HG03565 (cell line): ENCODE measurements around the gene KAZN.
"Not testable (repeated sequence)": the region's sequence is repeated elsewhere in the genome, so short reads cannot be mapped to it uniquely, and the experiment has no call there.

Experiments
- ATAC-seq: cut with Tn5 transposase; IDR thresholded peaks from one replicate; pipeline ENCODE4 v1.9.1; 2021; ENCODE audit warnings: mild to moderate bottlenecking, moderate library complexity; ENCODE audit not compliant: unreplicated experiment

The KAZN gene

DNA sequence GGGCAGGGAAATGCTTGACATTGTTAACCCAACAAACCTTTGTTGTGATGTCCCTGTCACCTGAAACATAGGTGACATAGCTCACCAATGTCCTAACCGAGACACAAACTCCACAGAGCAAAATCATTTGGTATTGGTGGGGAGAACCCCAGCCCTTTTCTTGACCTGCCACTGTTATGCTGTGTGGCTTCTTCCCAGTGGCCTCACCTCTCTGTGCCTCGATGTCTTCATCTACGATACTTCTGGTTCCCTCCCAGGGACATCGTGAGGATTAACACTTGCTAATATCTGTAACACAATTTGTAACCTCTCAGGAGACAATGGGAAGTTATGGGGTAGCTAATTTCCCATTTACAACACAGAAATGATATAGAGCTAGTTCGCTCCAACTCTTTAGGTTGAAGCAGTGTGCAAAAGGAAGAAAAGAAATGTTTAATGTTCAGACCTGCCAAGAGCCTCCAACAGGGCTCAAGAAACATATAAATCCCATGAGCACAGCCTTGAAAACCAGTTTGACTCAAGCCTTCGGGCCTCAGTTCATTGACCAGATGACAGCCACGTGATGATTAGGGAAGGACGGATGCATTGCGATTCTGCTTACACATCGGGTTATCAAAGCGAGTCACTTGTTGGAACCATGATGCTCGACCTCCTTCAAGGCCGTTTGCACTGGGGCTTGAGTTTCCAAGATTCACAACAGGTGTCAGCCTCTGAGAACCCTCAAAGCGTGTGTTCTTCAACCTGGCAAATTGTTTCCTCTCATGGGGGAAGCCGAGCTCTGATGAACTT lies 517.3 kb downstream of the KAZN start:
- no peak for ATAC-seq

DNA sequence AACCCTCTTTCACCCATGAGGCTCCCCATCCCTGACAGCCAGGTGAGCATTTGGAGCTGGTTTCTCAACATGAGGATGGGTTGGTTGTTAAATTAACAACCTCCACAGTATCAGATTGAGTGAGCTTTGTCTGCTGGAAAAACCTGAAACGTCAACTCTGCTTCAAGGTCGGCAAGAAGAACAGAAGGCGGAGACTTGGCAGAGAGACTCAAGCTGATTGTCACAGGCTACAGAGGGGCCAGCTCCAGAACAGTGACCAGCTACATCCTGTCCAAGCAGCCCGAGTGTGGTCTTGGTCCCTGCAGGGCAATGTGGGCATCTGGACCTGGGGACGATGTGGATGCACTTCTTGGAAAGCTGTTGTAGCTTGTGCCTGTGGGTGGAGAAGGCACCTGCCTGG lies 518.5 kb downstream of the KAZN start:
- no peak for ATAC-seq

DNA sequence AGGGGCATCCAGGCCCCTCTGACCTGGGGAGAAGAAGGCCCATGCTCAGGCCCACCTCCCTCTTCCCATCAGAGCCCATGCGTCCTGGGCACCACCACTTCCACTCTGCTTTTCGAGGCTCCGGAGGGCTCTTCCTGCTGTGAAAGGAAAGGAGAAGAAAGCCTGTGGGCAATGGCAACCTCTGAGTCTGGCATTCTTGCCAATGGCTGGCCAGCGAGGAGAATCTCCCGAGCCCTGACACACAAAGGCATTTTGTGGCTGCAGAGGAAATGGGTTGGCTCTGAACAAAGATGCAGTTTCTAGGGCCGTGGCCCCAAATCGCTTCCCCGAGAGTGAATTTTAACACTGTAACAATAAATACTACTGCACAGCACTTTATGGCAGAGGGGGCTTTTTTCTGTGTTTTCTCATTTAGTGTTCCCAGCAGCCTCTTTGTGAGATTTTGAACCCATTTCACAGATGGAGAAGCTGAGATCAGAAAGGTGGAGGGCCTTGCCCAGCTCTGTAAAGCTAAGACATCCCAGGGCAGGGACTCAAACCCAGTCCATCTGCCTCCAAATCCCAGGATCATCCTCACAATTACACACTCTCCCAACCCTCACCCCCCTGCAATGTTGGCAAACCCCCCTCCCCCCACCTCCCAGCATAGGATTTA lies 519.3 kb downstream of the KAZN start:
- no peak for ATAC-seq

GRCh38 chr1:15118579-15118978 lies 520.1 kb downstream of the KAZN start:
- ATAC-seq = no peak

GRCh38 chr1:15120251-15120945 lies 521.9 kb downstream of the KAZN start:
- no peak for ATAC-seq

DNA sequence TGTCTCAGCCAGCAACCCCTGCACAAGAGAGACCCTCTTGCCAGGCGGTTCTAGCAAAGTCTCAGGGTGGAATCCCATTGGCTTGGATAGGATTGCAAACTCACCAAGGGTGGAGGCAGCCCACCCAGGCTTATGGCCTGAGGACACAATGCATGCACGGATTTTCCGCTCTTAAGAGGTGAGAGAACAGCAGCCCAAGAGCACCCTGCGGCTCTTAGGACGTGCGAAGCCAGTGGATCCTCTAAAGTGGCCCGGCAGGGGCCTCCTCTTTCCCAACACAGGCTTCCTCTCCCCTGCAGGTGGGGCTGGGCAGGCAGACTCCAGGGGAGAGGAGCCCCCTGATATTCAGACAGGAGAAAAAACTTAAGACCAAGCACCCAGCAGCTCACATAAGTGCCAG lies 523.8 kb downstream of the KAZN start:
- no peak for ATAC-seq

DNA sequence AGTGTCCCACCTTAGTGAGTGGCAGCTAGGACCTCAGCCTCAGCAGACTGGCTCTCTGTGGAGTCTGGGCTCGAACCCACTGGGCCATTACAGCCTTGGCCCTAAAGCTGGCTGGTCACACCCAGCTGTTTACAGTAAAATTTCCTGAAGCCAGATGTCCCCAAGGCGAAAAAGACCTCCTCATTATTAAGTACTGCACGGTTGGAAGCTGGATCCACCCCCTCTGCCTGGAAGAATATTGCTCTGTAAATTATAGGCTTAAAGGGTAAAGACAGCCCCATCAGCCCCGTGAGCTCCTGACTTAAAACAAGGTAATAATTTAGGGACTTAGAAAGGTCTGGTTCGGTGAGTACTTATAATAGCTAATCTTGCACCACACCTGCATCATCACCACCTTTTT lies 524.8 kb downstream of the KAZN start:
- ATAC-seq = no peak

DNA sequence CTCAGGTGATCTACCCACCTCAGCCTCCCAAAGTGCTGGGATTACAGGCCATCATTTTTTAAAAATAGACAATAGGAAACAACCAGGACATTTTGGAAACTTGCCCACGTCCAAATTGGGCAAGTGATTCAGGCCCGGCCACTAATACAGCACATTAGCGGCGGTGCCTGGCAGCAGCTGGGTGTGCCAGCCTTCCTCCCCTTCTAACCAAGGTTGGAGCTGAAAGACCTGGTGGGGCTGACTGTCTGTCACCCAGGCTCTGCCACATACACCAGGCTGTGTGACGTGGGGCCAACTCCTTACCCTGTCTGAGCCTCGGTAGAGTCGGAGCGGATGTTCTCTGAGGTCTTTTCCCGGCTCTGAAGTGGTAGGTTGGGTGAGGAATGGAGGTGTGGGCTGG lies 525.4 kb downstream of the KAZN start:
- no peak for ATAC-seq

- no peak for ATAC-seq
These were observed 526.0 kb downstream of the KAZN start for GRCh38 chr1:15124362-15125100.

GRCh38 chr1:15125101-15125745 lies 526.7 kb downstream of the KAZN start:
- ATAC-seq = no peak

- ATAC-seq = no peak
These were observed 529.6 kb downstream of the KAZN start for GRCh38 chr1:15128077-15128476.

GRCh38 chr1:15128520-15129313 lies 530.2 kb downstream of the KAZN start:
- no peak for ATAC-seq

DNA sequence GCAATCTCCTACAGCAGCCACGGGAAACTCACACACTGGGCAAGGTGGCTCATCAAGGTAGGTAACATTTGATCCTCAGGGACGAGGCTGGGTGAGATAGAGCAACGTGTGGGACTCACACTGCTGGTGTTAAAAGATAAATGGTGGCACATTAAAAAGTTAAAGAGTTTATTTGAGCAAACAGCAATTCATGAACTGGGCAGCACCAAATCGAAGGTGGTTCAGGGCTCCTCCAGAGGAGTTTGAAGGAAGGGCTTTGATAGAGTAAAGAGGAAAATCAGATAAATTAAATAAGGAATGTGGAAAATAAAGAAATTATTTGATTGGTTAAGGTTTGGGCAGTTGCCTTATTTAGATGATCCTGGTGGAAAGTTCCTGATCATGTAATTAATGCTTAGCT lies 531.5 kb downstream of the KAZN start:
- ATAC-seq = no peak

- ATAC-seq = no peak
These were observed 532.1 kb downstream of the KAZN start for GRCh38 chr1:15130607-15131006.

GRCh38 chr1:15132965-15133364 lies 534.5 kb downstream of the KAZN start:
- ATAC-seq = no peak

DNA sequence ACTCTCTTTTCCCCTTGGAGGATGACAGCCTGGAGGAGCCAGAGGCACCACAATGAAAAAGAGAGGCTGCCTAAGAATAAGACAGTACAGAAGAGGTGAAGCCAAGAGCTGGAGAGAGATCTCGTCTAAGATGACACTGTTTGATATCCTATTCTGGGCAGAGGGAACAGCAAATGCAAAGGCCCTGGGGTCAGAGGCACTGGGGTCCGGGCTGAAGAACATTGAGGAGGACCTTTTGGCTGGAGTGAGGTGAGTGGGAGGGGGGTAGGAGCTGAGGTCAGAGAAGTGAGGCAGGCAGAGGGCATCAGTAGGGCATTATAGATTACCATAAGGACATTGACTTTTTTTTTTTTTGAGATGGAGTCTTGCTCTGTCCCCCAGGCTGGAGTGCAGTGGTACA lies 535.8 kb downstream of the KAZN start:
- ATAC-seq = no peak

- not testable (repeated sequence) for ATAC-seq
These were observed 537.1 kb downstream of the KAZN start for GRCh38 chr1:15135604-15136003.

- no peak for ATAC-seq
These were observed 539.3 kb downstream of the KAZN start for GRCh38 chr1:15137809-15138208.

- ATAC-seq = no peak
These were observed 541.3 kb downstream of the KAZN start for GRCh38 chr1:15139654-15140350.
